HG03520 (cell line): ENCODE measurements around the gene BOD1L1.
"Not testable (repeated sequence)": the region's sequence is repeated elsewhere in the genome, so short reads cannot be mapped to it uniquely, and the experiment has no call there.

ENCODE experiments used
- ATAC-seq: cut with Tn5 transposase; IDR thresholded peaks from one replicate; pipeline ENCODE4 v1.9.1; 2021; ENCODE audit warnings: mild to moderate bottlenecking, moderate library complexity; ENCODE audit not compliant: unreplicated experiment

BOD1L1 gene

GRCh38 chr4:13560111-13560510 is 67.4 kb downstream of the BOD1L1 start:
- ATAC-seq = not testable (repeated sequence)

- no peak for ATAC-seq
Observed at GRCh38 chr4:13559413-13559812, 68.1 kb downstream of the BOD1L1 start.

- ATAC-seq = no peak
Observed at GRCh38 chr4:13558881-13559280, 68.6 kb downstream of the BOD1L1 start.

GRCh38 chr4:13555325-13555724 is 72.2 kb downstream of the BOD1L1 start:
- ATAC-seq = no peak

- no peak for ATAC-seq
Observed at GRCh38 chr4:13553081-13553480, 74.4 kb downstream of the BOD1L1 start.

- ATAC-seq = peak; percentile 70
Observed at GRCh38 chr4:13548984-13549546, 78.5 kb downstream of the BOD1L1 start.

- no peak for ATAC-seq
Observed at GRCh38 chr4:13548059-13548983, 79.2 kb downstream of the BOD1L1 start.

GRCh38 chr4:13547485-13548041 is 80.0 kb downstream of the BOD1L1 start:
- no peak for ATAC-seq

GRCh38 chr4:13546941-13547484 is 80.5 kb downstream of the BOD1L1 start:
- no peak for ATAC-seq

- ATAC-seq = no peak
Observed at GRCh38 chr4:13546142-13546940, 81.2 kb downstream of the BOD1L1 start.

- no peak for ATAC-seq
Observed at GRCh38 chr4:13545394-13545808, 82.1 kb downstream of the BOD1L1 start.

GRCh38 chr4:13544606-13545393 is 82.7 kb downstream of the BOD1L1 start:
- ATAC-seq = peak; percentile 44

- ATAC-seq = no peak
Observed at GRCh38 chr4:13543839-13544605, 83.5 kb downstream of the BOD1L1 start, which contains the start of gene NKX3-2. Gene NKX3-2 (minus strand): TSS chr4:13544508. CDS start chr4:13544414, 94 bp downstream.

GRCh38 chr4:13543032-13543838 is 84.3 kb downstream of the BOD1L1 start:
- ATAC-seq = no peak

GRCh38 chr4:13542577-13543031 is 84.9 kb downstream of the BOD1L1 start:
- no peak for ATAC-seq

GRCh38 chr4:13541720-13542576 is 85.6 kb downstream of the BOD1L1 start:
- ATAC-seq = peak; percentile 28

- no peak for ATAC-seq
Observed at GRCh38 chr4:13541176-13541604, 86.3 kb downstream of the BOD1L1 start.
